CD8-positive, alpha-beta memory T cell (primary cell): ENCODE results near the gene TPPP3. TPM values are rescaled to one million over a fixed set of nuclear protein-coding genes. Genes with fewer than 3 reads are reported as not detected.
A peak's percentile ranks its signal among the peaks of the same experiment; 100 is the strongest.

ENCODE experiments used
- CTCF ChIA-PET: fragments of 350-600 bp; sonication (Branson Sonifier 250); formaldehyde crosslinking; loops from one replicate; lab custom pipeline; 2021; ENCODE audit warnings: antibody characterized with exemption; lab: Charles Lee
- POLR2A ChIA-PET: fragments of 350-600 bp; sonication (Branson Sonifier 250); formaldehyde crosslinking; loops from one replicate; lab custom pipeline; 2021; ENCODE audit warnings: antibody characterized with exemption; lab: Charles Lee
- DNase-seq, 5 donors: peaks; one replicate each; pipeline versions ENCODE4 v3.0.0 to v3.0.0-alpha.2; 2020 to 2022; ENCODE audit warnings: mixed read lengths in 1 of 5
- H3K27ac ChIP-seq: one replicate; pipeline ENCODE4 v1.7.0; 2013; ENCODE audit warnings: low read depth, mild to moderate bottlenecking, low read length, moderate library complexity
- H3K27me3 ChIP-seq: 2 replicates; pipeline ENCODE4 v1.7.0; 2013; ENCODE audit warnings: low read length, mild to moderate bottlenecking; ENCODE audit not compliant: insufficient read depth, poor library complexity, severe bottlenecking
- H3K36me3 ChIP-seq: 2 replicates; pipeline ENCODE4 v1.7.0; 2013; ENCODE audit warnings: mild to moderate bottlenecking, low read length, moderate library complexity; ENCODE audit not compliant: insufficient read depth
- H3K4me1 ChIP-seq: 2 replicates; pipeline ENCODE4 v1.7.0; 2013; ENCODE audit warnings: mild to moderate bottlenecking, low read length, moderate library complexity; ENCODE audit not compliant: insufficient read depth
- H3K4me3 ChIP-seq: 2 replicates; pipeline ENCODE4 v1.7.0; 2013; ENCODE audit warnings: mild to moderate bottlenecking, low read length
- H3K9me3 ChIP-seq: 2 replicates; pipeline ENCODE4 v1.7.0; 2013; ENCODE audit warnings: mild to moderate bottlenecking, low read length
- H3K27ac Mint-ChIP-seq, 8 donors: one replicate each; pipeline ENCODE4 v1.8.0; 2020 to 2021; ENCODE audit warnings: mixed read lengths in 8 of 8, mild to moderate bottlenecking in 6 of 8, inconsistent platforms in 3 of 8, moderate library complexity in 3 of 8
- H3K27me3 Mint-ChIP-seq, 2 donors: one replicate each; pipeline ENCODE4 v1.8.0; 2020 to 2021; ENCODE audit warnings: mixed read lengths in 2 of 2, mild to moderate bottlenecking in 1 of 2, moderate library complexity in 1 of 2
- H3K36me3 Mint-ChIP-seq, 3 donors: one replicate each; pipeline ENCODE4 v1.8.0; 2020 to 2021; ENCODE audit warnings: mixed read lengths in 3 of 3, inconsistent platforms in 1 of 3, mild to moderate bottlenecking in 1 of 3
- H3K4me1 Mint-ChIP-seq, 3 donors: one replicate each; pipeline ENCODE4 v1.8.0; 2020 to 2021; ENCODE audit warnings: mixed read lengths in 3 of 3, inconsistent platforms in 1 of 3, mild to moderate bottlenecking in 1 of 3
- H3K4me3 Mint-ChIP-seq, 7 donors: one replicate each; pipeline ENCODE4 v1.8.0; 2020 to 2021; ENCODE audit warnings: mixed read lengths in 7 of 7, mild to moderate bottlenecking in 6 of 7, moderate library complexity in 4 of 7, inconsistent platforms in 2 of 7
- H3K9me3 Mint-ChIP-seq, 5 donors: one replicate each; pipeline ENCODE4 v1.8.0; 2020 to 2022; ENCODE audit warnings: mixed read lengths in 5 of 5, mild to moderate bottlenecking in 3 of 5, moderate library complexity in 2 of 5, inconsistent platforms in 1 of 5
- polyA plus RNA-seq: library from polyadenylated mRNA; unstranded; fragments of 300-500 nt; fragmentation: Illumina TruSeq; gene quantifications from one replicate; pipeline ENCODE4 v1.2.3, GENCODE V29; 2021
- total RNA-seq, 2 experiments: library from RNA; stranded (reverse); gene quantifications; one replicate each; pipeline ENCODE4 v1.2.3, GENCODE V29; 2021

Gene TPPP3
- total and polyA plus RNA-seq, 3 experiments from 2014 or later: not detected

DNA sequence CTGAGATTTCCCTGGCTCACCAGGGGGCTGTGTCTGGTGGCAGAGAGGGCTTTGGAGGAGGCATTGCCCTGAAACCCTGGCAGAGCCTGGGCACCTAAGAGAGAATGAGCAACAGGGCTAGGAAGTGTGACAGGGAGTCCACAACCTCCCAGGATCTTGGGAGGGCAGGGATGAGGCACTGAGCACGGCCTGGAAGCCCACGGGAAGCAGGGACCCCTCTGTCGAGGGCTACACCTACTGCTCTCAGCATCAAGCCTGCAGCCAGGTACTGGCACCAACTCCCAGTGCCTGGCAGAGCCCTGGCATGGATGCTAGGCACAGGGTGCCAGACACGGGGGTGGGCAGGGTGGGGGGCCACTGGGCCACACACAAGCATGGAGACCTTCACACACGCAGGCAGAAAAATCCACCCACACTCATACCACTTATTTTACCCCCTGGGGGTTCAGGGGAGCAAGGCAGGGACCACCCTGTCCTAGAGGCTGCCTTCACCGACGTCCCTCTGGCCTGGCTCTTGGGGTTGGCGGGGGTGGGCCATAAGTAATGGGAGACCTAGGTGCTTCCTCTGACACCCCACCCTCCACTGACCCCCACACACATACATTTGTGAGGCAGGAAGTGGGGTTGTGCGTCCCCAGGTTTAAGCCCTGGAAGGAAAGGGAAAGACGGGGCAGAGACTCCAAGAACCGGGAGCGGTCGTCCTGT lies 36.7 kb upstream of the TPPP3 start:
- no peaks in the 10 kb centered on the region for H3K9me3 ChIP-seq
- H3K36me3 ChIP-seq: no peaks in the 10 kb centered on the region
- no peaks in the 10 kb centered on the region for H3K9me3 Mint-ChIP-seq
- peak overlapping the region in 2 of 8 donors; percentile 34 to 79 for H3K27ac Mint-ChIP-seq
- peaks cover 9% of the 10 kb centered on the region for H3K27me3 ChIP-seq
- H3K4me1 Mint-ChIP-seq: peaks cover 0 to 14% (median 10%) of the 10 kb centered on the region in 3 donors
- ChIA-PET POLR2A (no interaction called here), CTCF (no interaction called here)
- no peak for DNase-seq
- peaks cover 34 to 52% of the 10 kb centered on the region in 2 donors for H3K27me3 Mint-ChIP-seq
- H3K27ac ChIP-seq: no peak overlapping the region
- H3K4me3 Mint-ChIP-seq: peak overlapping the region; percentile 65 to 84 (median 81)
- H3K4me3 ChIP-seq: peak overlapping the region; percentile 11
- H3K4me1 ChIP-seq: peaks cover 6% of the 10 kb centered on the region
- H3K36me3 Mint-ChIP-seq: no peaks in the 10 kb centered on the region

DNA sequence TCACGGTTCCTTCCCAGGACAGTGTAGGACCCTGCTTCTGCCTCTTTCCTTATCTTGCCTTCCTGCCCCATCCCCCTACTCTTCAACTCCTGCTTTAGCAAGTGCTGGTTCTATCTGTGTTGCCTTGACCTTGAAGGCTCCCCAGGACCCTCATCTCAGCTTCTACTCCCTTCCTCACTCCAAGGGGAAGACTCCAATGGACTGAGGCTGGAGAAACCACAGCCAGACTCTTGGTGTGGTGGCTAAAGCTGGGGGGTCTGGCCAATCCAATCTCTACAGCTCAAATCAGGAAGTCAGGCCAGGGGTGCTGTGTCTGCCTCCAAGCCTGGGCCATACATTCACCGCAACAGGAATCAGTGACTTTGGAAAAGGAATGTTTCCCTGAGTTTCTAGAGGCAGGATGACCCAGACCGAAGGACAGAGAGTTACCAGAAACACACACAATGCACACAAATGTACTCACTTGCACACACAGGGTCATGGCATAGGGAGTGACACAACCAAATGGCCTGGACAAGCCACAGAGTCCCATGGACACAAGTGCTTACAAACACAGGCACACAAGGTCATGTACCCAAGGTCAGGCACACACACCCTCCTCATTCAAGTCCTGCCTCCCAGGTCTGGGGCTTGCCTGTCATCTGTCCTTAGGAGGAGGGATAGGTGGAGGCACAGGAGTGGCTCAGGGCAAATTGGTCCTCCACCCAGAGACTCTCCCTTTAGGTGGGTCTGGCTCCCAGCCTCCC lies 35.9 kb upstream of the TPPP3 start:
- ChIA-PET POLR2A (no interaction called here), CTCF (interaction anchor here (1.5 to 1.9 kb wide), 3 partner anchors 37 to 274 kb away, joined by 4 to 7 read pairs (median 5); no protein-coding TSS in a partner anchor)
- no peaks in the 10 kb centered on the region for H3K36me3 ChIP-seq
- Mint-ChIP-seq H3K36me3 (no peaks in the 10 kb centered on the region), H3K9me3 (no peaks in the 10 kb centered on the region), H3K4me3 (peak overlapping the region in 6 of 7 donors; percentile 8 to 74 (median 36)), H3K4me1 (peaks cover 0 to 14% (median 10%) of the 10 kb centered on the region in 3 donors), H3K27me3 (peaks cover 36 to 53% of the 10 kb centered on the region in 2 donors), H3K27ac (peak overlapping the region in 2 of 8 donors; percentile 12 to 79)
- peaks cover 9% of the 10 kb centered on the region for H3K27me3 ChIP-seq
- no peak overlapping the region for H3K4me3 ChIP-seq
- no peaks in the 10 kb centered on the region for H3K9me3 ChIP-seq
- H3K27ac ChIP-seq: no peak overlapping the region
- DNase-seq: no peak
- H3K4me1 ChIP-seq: peaks cover 6% of the 10 kb centered on the region

DNA sequence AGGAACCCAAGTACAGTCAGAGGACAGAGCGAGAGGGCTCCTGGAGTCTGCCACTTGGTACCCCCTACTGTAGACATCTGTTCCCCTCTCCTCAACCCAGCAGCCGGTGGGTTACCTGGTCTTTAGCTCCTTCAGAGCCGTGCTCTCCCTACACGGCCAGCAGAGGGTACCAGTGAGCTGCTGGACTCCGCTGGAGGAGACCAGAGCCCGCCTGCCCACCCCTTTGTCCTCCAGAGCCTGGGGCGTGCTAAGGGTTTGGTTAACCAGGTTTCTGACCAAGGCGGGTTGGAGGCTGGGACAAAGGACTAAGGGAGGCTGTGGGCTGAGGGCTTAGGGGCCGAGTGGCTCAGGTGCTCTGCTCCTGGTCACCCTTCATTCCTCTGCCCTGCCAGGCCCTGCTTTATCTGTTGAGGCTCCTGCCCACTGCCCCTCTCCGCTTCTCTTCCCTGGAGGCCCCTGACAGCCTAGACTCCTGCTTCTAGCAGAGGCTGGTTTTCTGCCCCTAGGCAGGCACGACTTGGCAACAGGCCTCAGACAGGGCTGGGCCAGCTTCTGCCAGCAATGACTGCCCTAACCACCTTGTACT lies 34.9 kb upstream of the TPPP3 start:
- peaks cover 34 to 62% of the 10 kb centered on the region in 2 donors for H3K27me3 Mint-ChIP-seq
- Histone ChIP-seq H3K4me1 (peaks cover 6% of the 10 kb centered on the region), H3K27me3 (peaks cover 9% of the 10 kb centered on the region), H3K4me3 (no peak overlapping the region), H3K27ac (no peak overlapping the region), H3K36me3 (no peaks in the 10 kb centered on the region), H3K9me3 (no peaks in the 10 kb centered on the region)
- peak in 4 of 5 donors; percentile 20 to 63 (median 26) for DNase-seq
- no peak overlapping the region for H3K27ac Mint-ChIP-seq
- CTCF ChIA-PET: interaction anchor here (0.6 to 1.9 kb wide), 10 partner anchors 11 to 273 kb away, joined by 3 to 10 read pairs (median 4); partner anchors contain the start of gene ZDHHC1
- POLR2A ChIA-PET: no interaction called here
- no peaks in the 10 kb centered on the region for H3K9me3 Mint-ChIP-seq
- peak overlapping the region in 1 of 7 donors; percentile 8 for H3K4me3 Mint-ChIP-seq
- peaks cover 0 to 14% (median 10%) of the 10 kb centered on the region in 3 donors for H3K4me1 Mint-ChIP-seq
- H3K36me3 Mint-ChIP-seq: no peaks in the 10 kb centered on the region

DNA sequence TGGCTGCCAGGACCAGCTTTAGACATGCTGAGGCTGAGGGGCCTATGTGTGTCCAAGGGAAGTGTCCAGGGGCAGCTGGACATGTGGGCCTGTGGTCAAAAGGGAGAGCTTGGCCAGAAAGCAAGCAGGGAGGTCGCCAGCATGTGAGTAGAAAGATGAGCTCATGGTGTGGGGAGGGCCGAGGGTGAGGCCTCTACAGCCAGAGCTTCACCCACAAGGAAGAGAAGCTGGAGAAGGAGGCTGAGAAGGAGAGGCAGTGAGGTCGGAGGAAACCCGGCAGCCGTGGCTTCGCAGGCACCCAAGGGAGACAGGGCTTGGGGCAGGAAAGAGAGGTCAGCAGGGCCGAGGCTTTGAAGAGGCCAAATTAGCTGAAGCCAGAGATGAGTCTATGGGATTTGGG lies 33.7 kb upstream of the TPPP3 start:
- H3K4me3 ChIP-seq: no peak overlapping the region
- H3K4me1 ChIP-seq: peaks cover 6% of the 10 kb centered on the region
- no peak for DNase-seq
- ChIA-PET POLR2A (no interaction called here), CTCF (interaction anchor here (1.0 to 1.9 kb wide), 6 partner anchors 10 to 87 kb away, joined by 3 to 10 read pairs (median 4); partner anchors contain the start of gene ZDHHC1)
- H3K27me3 ChIP-seq: peaks cover 9% of the 10 kb centered on the region
- H3K36me3 ChIP-seq: no peaks in the 10 kb centered on the region
- peaks cover 0 to 1% (median 0%) of the 10 kb centered on the region in 5 donors for H3K9me3 Mint-ChIP-seq
- H3K9me3 ChIP-seq: no peaks in the 10 kb centered on the region
- H3K36me3 Mint-ChIP-seq: no peaks in the 10 kb centered on the region
- H3K27ac ChIP-seq: no peak overlapping the region
- H3K27me3 Mint-ChIP-seq: peaks cover 37 to 65% of the 10 kb centered on the region in 2 donors
- H3K4me3 Mint-ChIP-seq: no peak overlapping the region
- peaks cover 0 to 10% (median 9%) of the 10 kb centered on the region in 3 donors for H3K4me1 Mint-ChIP-seq
- no peak overlapping the region for H3K27ac Mint-ChIP-seq

DNA sequence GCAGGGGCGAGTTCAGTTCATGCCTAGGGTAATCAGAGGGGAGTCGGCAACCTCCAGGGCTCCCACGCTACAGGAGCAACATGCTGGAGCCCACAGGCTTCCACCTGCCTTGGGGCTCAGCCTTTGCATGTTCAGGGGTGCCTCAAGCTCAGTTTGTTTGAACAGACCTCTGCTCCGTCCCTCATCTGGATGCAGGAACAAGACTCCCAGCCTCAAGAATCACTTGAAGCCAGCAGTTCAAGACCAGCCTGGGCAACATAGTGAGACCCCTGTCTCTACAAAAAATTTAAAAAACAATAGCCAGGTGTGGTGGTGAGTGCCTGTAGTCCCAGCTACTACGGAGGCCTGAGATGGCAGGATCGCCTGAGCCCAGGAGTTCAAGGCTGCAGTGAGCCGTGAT lies 32.7 kb upstream of the TPPP3 start:
- H3K4me3 Mint-ChIP-seq: no peak overlapping the region
- ChIA-PET CTCF (no interaction called here), POLR2A (interaction anchor here (0.6 kb wide), 1 partner anchor 1351 kb away, joined by 18 read pairs; no protein-coding TSS in a partner anchor)
- no peak overlapping the region for H3K27ac Mint-ChIP-seq
- no peaks in the 10 kb centered on the region for H3K9me3 ChIP-seq
- peaks cover 0 to 6% (median 5%) of the 10 kb centered on the region in 3 donors for H3K4me1 Mint-ChIP-seq
- H3K36me3 ChIP-seq: no peaks in the 10 kb centered on the region
- H3K27me3 ChIP-seq: peaks cover 9% of the 10 kb centered on the region
- no peaks in the 10 kb centered on the region for H3K4me1 ChIP-seq
- no peaks in the 10 kb centered on the region for H3K36me3 Mint-ChIP-seq
- no peak overlapping the region for H3K27ac ChIP-seq
- H3K9me3 Mint-ChIP-seq: peaks cover 0 to 1% (median 0%) of the 10 kb centered on the region in 5 donors
- no peak overlapping the region for H3K4me3 ChIP-seq
- peaks cover 33 to 61% of the 10 kb centered on the region in 2 donors for H3K27me3 Mint-ChIP-seq
- no peak for DNase-seq

DNA sequence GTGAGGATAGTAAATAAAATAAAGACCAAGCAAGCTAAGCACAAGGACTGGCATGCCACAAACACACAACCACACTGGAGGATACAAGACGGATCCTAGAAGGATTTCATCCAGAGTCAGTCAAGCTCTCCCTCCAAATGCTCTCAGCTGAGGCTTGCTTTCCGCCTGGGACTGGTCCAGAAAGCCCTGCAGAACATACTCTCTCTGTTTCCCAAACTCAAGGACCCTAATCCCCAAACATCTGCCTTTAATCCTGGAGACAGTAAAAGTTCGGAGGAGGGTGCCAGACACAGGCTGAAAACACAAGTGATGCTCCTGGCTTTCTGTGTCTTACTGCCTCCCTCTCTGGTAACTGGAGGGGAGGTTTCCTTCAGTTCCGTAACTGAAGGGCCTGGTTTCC lies 32.3 kb upstream of the TPPP3 start:
- Mint-ChIP-seq H3K4me1 (peaks cover 0 to 6% (median 5%) of the 10 kb centered on the region in 3 donors), H3K4me3 (no peak overlapping the region), H3K9me3 (peaks cover 0 to 1% (median 0%) of the 10 kb centered on the region in 5 donors), H3K27me3 (peaks cover 33 to 61% of the 10 kb centered on the region in 2 donors), H3K36me3 (no peaks in the 10 kb centered on the region), H3K27ac (no peak overlapping the region)
- Histone ChIP-seq H3K27ac (no peak overlapping the region), H3K4me1 (no peaks in the 10 kb centered on the region), H3K9me3 (no peaks in the 10 kb centered on the region), H3K36me3 (no peaks in the 10 kb centered on the region), H3K4me3 (no peak overlapping the region), H3K27me3 (peaks cover 9% of the 10 kb centered on the region)
- DNase-seq: no peak
- CTCF ChIA-PET: no interaction called here
- POLR2A ChIA-PET: interaction anchor here (0.6 kb wide), 1 partner anchor 1352 kb away, joined by 18 read pairs; no protein-coding TSS in a partner anchor

DNA sequence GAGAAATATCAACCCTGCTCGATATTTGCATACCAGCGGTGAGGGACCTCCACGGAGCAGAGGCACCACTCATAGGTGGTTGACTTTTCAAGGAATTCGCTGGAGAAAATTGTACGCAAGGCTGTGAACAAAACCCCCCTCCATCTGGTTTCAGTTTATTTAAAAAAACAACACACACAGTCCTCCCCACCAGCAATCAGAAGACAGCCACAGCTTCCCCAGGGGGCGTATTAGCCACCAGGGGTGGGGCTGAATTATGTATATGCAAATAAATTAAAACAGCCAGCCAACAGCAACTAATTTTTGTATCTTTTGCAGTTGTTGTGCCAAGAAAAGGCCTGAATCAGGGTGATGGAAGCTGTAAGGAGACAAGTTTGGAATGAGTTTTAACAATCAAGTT lies 31.8 kb upstream of the TPPP3 start:
- CTCF ChIA-PET: no interaction called here
- Mint-ChIP-seq H3K4me3 (no peak overlapping the region), H3K9me3 (peaks cover 0 to 1% (median 0%) of the 10 kb centered on the region in 5 donors), H3K36me3 (no peaks in the 10 kb centered on the region), H3K27ac (no peak overlapping the region), H3K27me3 (peaks cover 29 to 57% of the 10 kb centered on the region in 2 donors), H3K4me1 (peaks cover 0 to 3% (median under 1%) of the 10 kb centered on the region in 3 donors)
- H3K4me3 ChIP-seq: no peak overlapping the region
- no peaks in the 10 kb centered on the region for H3K9me3 ChIP-seq
- POLR2A ChIA-PET: no interaction called here
- no peak overlapping the region for H3K27ac ChIP-seq
- no peak for DNase-seq
- no peaks in the 10 kb centered on the region for H3K4me1 ChIP-seq
- H3K36me3 ChIP-seq: no peaks in the 10 kb centered on the region
- peaks cover 6% of the 10 kb centered on the region for H3K27me3 ChIP-seq
